HEK293T (cell line): ENCODE measurements around the gene PRKAG2.

Experiments
- CTCF ChIA-PET: fragments of 350-600 bp; formaldehyde crosslinking; extraction: SDS; loops from one replicate; lab custom pipeline; 2021; ENCODE audit warnings: antibody characterized with exemption, inconsistent platforms; lab: Yijun Ruan, JAX
- POLR2A ChIA-PET: fragments of 350-600 bp; formaldehyde crosslinking; extraction: SDS; loops from one replicate; lab custom pipeline; 2020; ENCODE audit warnings: antibody characterized with exemption, inconsistent platforms; lab: Yijun Ruan, JAX
- DNase-seq: peaks from one replicate; pipeline ENCODE4 v3.0.0; 2012; ENCODE audit warnings: mixed read lengths; ENCODE audit errors: extremely low spot score
- ARNT ChIP-seq: fragments of 450-650 bp; IDR thresholded peaks from 2 replicates; pipeline ENCODE4 v1.6.1; 2017; ENCODE audit warnings: mild to moderate bottlenecking
- BHLHE40 ChIP-seq: fragments of 450-650 bp; IDR thresholded peaks from 2 replicates; pipeline ENCODE4 v1.6.1; 2016; ENCODE audit warnings: mild to moderate bottlenecking, moderate library complexity, borderline replicate concordance
- CTBP1 ChIP-seq: fragments of 450-650 bp; IDR thresholded peaks from 2 replicates; pipeline ENCODE4 v1.6.1; 2016; ENCODE audit warnings: borderline replicate concordance
- ELF4 ChIP-seq: fragments of 450-650 bp; IDR thresholded peaks from 2 replicates; pipeline ENCODE4 v1.6.1; 2017; ENCODE audit warnings: antibody characterized with exemption
- FOXA1 ChIP-seq: fragments of 450-650 bp; IDR thresholded peaks from 2 replicates; pipeline ENCODE4 v1.6.1; 2016; ENCODE audit warnings: mild to moderate bottlenecking
- FOXK2 ChIP-seq: fragments of 450-650 bp; IDR thresholded peaks from 2 replicates; pipeline ENCODE4 v1.6.1; 2016; ENCODE audit warnings: mild to moderate bottlenecking
- FOXM1 ChIP-seq: fragments of 450-650 bp; IDR thresholded peaks from 2 replicates; pipeline ENCODE4 v1.6.1; 2017; ENCODE audit warnings: mild to moderate bottlenecking, borderline replicate concordance
- HDGF ChIP-seq: fragments of 450-650 bp; IDR thresholded peaks from 2 replicates; pipeline ENCODE4 v1.6.1; 2017; ENCODE audit warnings: antibody characterized with exemption, borderline replicate concordance
- L3MBTL2 ChIP-seq: fragments of 450-650 bp; conservative IDR thresholded peaks from 2 replicates; pipeline ENCODE4 v1.6.1; 2016; ENCODE audit warnings: mild to moderate bottlenecking
- LEF1 ChIP-seq: fragments of 450-650 bp; IDR thresholded peaks from 2 replicates; pipeline ENCODE4 v1.6.1; 2017; ENCODE audit warnings: mild to moderate bottlenecking, borderline replicate concordance
- NFRKB ChIP-seq: fragments of 450-650 bp; IDR thresholded peaks from 2 replicates; pipeline ENCODE4 v1.6.1; 2016; ENCODE audit warnings: mild to moderate bottlenecking, moderate library complexity
- SP1 ChIP-seq: fragments of 450-650 bp; IDR thresholded peaks from 2 replicates; pipeline ENCODE4 v1.6.1; 2017
- SUZ12 ChIP-seq: fragments of 450-650 bp; IDR thresholded peaks from 2 replicates; pipeline ENCODE4 v1.6.1; 2016; ENCODE audit warnings: mild to moderate bottlenecking
- TARDBP ChIP-seq: fragments of 450-650 bp; IDR thresholded peaks from 2 replicates; pipeline ENCODE4 v1.6.1; 2016
- ZNF384 ChIP-seq: fragments of 450-650 bp; IDR thresholded peaks from 2 replicates; pipeline ENCODE4 v1.6.1; 2016
- TF ChIP-seq, protein P1 (sequence below): fragments of 450-650 bp; IDR thresholded peaks from 2 replicates; pipeline ENCODE4 v1.6.1; 2016

Gene PRKAG2

GRCh38 chr7:151806204-151806603 is 70.7 kb downstream of the PRKAG2 start:
- POLR2A ChIA-PET, result no interaction called here
- TF ChIP-seq FOXM1 (no peak), CTBP1 (no peak)
- CTCF ChIA-PET, result interaction anchor here (0.6 to 1.6 kb wide), 2 partner anchors 23 to 299 kb away, joined by 4 to 15 read pairs; no protein-coding TSS in a partner anchor
- DNase-seq, result no peak

GRCh38 chr7:151805191-151805590 is 71.7 kb downstream of the PRKAG2 start:
- POLR2A ChIA-PET, result no interaction called here
- TF ChIP-seq ZNF384 (no peak), FOXK2 (no peak), SP1 (no peak), BHLHE40 (no peak), HDGF (no peak), ARNT (no peak), FOXA1 (no peak), FOXM1 (no peak), L3MBTL2 (no peak), ELF4 (no peak), LEF1 (no peak), CTBP1 (no peak), TARDBP (no peak), NFRKB (no peak), SUZ12 (no peak)
- TF ChIP-seq, protein P1, sequence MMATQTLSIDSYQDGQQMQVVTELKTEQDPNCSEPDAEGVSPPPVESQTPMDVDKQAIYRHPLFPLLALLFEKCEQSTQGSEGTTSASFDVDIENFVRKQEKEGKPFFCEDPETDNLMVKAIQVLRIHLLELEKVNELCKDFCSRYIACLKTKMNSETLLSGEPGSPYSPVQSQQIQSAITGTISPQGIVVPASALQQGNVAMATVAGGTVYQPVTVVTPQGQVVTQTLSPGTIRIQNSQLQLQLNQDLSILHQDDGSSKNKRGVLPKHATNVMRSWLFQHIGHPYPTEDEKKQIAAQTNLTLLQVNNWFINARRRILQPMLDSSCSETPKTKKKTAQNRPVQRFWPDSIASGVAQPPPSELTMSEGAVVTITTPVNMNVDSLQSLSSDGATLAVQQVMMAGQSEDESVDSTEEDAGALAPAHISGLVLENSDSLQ, result no peak
- DNase-seq, result no peak
- CTCF ChIA-PET, result interaction anchor here (1.6 kb wide), 1 partner anchor 22 kb away, joined by 15 read pairs; no protein-coding TSS in a partner anchor

GRCh38 chr7:151804756-151805155 is 72.2 kb downstream of the PRKAG2 start:
- no peak for DNase-seq
- POLR2A ChIA-PET, result no interaction called here
- CTCF ChIA-PET, result interaction anchor here (1.6 kb wide), 1 partner anchor 22 kb away, joined by 15 read pairs; no protein-coding TSS in a partner anchor
- no peak for TF ChIP-seq CTBP1
- no peak for TF ChIP-seq FOXA1
- no peak for TF ChIP-seq L3MBTL2

GRCh38 chr7:151803841-151804240 is 73.1 kb downstream of the PRKAG2 start:
- ChIA-PET POLR2A (no interaction called here), CTCF (interaction anchor here (1.5 kb wide), 1 partner anchor 20 kb away, joined by 7 read pairs; no protein-coding TSS in a partner anchor)
- no peak for TF ChIP-seq HDGF
- no peak for TF ChIP-seq BHLHE40
- no peak for TF ChIP-seq NFRKB
- TF ChIP-seq L3MBTL2, result no peak
- TF ChIP-seq ARNT, result no peak
- DNase-seq, result no peak

DNA sequence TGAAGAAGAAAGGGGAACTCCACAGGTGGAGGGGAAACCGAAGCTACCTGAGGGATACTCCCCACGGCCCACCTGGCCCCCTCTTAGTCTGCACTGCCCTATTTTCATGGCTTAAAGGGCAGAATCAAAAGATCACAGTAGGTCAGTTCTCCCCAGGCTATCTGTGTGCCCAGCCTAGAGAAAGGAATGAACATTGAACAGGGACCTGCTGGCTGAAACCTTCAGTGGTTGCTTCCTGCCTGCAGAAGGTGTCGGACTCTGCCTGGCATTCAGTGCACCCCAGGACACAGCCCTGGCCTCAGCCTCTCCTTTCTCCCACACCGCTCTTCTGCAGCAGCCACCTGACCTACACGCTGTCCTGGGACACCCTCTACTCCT is 74.5 kb downstream of the PRKAG2 start:
- TF ChIP-seq ELF4 (no peak), SP1 (no peak), L3MBTL2 (no peak), ARNT (no peak), CTBP1 (no peak), HDGF (no peak), TARDBP (no peak), NFRKB (no peak), FOXM1 (no peak), BHLHE40 (no peak), SUZ12 (no peak), ZNF384 (no peak), FOXA1 (no peak), LEF1 (no peak), FOXK2 (no peak)
- TF ChIP-seq, protein P1, result no peak
- no peak for DNase-seq
- CTCF ChIA-PET, result no interaction called here
- POLR2A ChIA-PET, result no interaction called here

DNA sequence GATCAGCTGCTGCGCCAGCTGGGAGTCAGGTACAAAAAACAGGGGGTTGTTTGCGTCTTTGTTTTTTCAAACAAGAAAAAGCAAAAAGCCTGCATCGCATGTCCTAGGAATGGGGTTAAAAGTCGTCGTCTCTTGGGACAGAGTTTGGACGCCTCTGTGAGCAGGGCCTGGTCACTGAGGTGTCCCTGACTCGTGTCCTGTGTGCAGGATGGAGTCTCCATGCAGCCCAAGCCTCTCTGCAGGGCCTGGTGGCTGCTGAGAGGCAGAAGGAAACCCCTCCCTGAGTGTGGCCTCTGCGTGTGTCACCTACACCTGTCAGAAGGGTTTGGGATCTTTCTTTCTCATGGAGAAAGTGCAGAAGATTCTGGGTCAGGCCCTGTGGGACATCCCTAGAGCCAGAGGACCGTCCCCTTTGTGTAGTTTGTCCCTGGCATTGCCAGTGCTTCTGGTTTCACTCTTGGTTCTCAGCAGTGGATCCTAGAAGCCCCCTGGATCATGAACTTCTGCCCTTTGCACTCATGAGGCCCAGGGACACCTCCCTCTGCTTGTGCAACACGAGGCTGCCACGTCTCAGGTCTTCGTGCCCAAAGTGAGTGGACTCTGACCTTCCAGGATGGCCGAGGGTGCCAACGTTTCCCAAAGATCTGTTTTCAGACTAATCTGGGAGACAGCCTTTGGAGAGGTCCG is 75.0 kb downstream of the PRKAG2 start:
- no peak for TF ChIP-seq BHLHE40
- CTCF ChIA-PET, result no interaction called here
- POLR2A ChIA-PET, result no interaction called here
- DNase-seq, result no peak

DNA sequence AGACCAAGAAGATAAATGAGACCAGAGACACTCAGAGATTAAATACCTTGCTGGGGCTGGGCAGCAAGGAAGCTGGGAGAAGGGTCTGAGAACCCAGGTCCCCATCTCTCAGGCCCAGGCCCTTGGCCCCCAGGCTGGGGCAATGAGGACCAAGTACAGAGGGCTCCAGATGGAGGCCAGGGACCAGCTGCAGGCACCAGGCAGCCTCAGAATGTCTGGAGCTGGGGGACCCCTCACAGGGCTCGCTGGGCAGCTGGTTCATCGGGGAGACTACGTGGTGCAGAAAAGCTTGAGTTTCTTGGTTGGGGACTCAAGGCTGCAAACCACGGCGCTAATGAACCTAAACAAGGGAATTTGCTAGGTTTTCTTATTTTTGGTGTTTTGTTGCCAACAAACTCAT is 75.6 kb downstream of the PRKAG2 start:
- ChIA-PET POLR2A (no interaction called here), CTCF (interaction anchor here (0.6 kb wide), 1 partner anchor 49 kb away, joined by 3 read pairs; no protein-coding TSS in a partner anchor)
- no peak for DNase-seq
- TF ChIP-seq ZNF384, result no peak
- TF ChIP-seq NFRKB, result no peak
- TF ChIP-seq HDGF, result no peak
- no peak for TF ChIP-seq SP1
- no peak for TF ChIP-seq LEF1
- no peak for TF ChIP-seq L3MBTL2
- no peak for TF ChIP-seq FOXM1
- TF ChIP-seq TARDBP, result no peak
- no peak for TF ChIP-seq CTBP1
- no peak for TF ChIP-seq SUZ12
- no peak for TF ChIP-seq FOXK2
- no peak for TF ChIP-seq FOXA1
- no peak for TF ChIP-seq ELF4
- no peak for TF ChIP-seq BHLHE40
- no peak for TF ChIP-seq ARNT
- TF ChIP-seq, protein P1, result no peak
